C1 segment of cervical spinal cord (tissue), 14 donors: Measurements from ENCODE around the gene DOK1.

Experiments
- DNase-seq, 14 donors: peaks; one replicate each; lab custom pipeline; 2025; lab: John Stamatoyannopoulos, UW

DOK1 gene

DNA sequence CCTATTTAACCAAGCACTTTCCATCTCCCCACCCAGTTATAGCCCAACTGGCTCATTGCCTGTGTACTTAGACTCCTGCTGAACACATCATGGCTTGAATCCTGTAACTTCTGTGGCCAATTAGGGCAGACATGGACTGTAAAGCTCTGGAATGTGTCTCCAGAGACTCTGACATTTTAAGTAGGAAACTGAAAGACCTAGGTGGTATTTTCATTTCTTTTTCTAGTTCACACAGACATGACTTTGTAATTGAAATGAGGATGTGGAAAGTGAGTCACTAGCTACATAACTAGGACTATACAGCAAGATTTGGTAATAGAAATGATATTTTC is 12.2 kb downstream of the DOK1 start:
- DNase-seq: no peak

DNA sequence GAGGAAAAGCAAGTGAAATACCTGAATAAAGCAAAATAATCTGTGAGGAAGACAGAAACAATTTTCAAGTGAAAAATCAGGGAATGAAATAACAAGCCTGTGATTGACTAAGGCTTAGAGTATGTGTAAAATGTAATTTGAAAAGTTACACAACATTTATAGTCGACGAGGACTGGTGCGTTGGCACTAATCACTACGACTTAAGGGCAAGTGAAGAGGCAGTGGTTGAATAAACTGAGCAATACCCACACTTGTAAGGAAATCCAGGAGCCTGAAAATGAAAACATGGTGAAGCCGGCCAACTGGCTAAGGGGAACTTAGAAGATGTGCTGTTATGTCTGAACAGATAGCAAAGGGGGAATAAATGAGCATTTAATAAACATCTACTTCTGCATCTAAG is 13.4 kb downstream of the DOK1 start:
- DNase-seq: no peak

DNA sequence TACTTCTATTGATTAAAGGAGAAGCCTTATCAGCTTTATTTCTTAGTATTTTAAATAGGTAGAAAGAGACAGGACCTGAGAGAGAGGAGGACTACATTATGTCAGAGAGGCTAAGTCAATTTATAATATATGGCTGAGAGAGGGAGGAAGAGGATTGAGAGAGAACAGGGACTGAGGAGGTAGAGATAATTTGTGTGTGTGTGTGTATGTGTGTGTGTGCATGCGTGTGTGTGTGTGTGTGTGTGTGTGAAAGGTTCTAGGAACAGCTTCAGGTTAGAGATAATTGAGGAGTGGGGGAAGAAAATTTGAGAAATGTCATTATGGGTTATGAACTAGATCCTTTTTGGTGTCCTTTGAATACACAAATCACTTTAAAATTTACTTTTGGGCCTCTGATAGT is 15.2 kb downstream of the DOK1 start:
- no peak for DNase-seq

DNA sequence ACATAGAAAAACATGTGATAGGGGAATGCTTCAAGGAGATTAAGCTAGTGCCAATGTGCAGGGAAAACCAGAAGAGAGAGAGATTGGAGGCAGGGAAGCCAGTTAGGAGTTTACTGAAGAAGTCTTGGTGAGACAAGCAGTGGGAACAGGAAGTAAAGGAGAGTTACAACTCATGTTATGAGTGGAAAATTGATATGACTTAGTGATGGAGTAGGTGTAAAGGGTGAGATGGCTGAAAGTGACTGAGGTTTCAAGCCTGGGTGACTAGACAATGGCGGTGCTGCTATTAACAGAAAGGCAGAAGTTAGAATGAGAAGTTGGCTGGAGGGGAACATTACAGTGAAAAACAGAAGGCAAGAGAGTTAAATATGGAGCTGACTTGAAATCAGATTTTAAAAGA is 16.5 kb downstream of the DOK1 start:
- DNase-seq: no peak

DNA sequence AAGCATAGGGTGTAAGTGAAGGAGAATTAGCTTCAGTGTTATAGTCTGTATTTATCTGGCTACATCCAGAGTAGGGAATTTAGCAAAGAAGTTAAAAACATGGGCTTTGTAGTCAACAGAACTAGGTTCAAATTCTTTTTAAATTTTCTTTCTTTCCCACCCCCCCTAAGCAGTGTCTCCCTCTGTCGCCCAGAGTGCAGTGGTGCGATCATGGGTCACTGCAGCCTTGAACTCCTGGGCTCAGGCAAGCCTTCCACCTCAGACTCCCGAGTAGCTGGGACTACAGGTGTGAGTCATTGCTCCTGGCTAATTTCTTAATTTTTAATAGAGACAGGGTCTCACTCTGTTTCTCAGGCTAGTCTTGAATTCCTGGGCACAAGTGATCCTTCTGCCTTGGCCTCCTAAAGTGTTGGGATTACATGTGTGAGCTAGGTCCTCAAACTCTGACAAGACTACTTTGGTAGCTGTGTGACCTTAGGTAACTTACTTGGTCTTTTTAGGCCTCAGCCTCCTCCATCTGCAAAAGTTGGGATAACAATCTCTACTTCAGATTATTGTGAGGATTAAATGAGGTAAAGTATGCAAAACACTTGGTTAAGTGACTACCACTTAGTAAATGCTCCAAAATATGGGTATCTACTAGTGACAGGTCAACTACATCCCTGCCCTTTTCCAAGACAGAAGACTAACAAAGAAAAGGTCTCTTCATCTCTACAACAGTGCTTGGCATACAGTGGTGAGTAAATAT is 17.8 kb downstream of the DOK1 start:
- DNase-seq: no peak

DNA sequence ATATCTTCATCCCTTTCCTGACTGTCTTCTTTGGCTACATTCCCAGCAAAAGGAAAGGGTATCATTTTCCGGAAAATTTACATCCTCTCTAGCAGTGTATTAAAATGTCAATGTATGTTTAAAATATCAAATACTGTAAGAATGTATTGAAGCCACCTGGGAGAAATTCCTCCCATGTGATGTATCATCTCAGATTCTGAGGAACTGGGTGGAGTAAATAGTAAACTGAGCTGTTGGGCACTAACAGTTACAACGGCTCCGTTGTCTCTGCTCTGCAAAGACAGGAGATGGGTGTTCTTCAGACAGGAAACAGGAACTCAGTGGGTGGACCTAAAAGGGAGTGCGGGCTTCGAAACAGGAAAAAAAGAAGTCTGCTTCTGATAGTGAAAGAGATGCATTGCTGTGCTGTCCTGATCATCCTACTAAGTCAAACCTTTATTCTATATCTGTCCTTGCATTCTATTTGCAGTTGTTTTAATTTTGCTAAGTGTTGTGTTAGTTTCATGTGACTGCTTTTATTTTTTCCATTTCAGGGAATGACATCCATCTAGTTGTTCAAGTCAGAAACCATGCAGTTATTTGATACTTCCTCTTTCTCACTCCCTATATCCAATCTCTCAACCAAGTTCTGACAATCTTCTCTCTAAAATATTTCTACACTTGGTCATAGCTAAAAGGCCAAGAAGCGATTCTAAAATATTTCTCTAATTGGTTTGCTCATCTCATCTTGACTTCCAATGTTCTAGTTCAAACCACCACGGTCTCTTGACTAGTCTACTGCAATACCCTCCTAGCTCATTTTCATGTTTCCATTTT is 19.4 kb downstream of the DOK1 start:
- DNase-seq: peak in 1 of 14 donors; percentile 9

DNA sequence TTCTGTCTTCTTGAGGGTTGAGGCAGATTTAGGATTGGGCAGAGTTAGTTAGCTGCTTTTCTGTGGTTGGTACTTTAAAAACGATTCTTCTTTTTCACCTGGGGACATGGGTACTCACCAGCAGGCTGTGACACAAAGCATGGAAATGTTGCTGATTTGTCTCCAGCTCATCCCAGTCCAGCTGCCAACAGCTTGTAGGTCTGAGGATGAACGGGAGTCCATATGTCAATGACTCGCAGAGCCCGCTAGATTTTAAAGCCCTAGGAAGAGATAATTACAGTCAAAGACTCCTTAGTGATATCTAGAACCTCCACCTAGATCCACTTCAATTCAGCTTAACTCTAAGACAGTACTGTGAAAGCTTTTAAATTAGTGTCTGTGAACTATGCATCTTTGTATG is 20.8 kb downstream of the DOK1 start:
- no peak for DNase-seq

DNA sequence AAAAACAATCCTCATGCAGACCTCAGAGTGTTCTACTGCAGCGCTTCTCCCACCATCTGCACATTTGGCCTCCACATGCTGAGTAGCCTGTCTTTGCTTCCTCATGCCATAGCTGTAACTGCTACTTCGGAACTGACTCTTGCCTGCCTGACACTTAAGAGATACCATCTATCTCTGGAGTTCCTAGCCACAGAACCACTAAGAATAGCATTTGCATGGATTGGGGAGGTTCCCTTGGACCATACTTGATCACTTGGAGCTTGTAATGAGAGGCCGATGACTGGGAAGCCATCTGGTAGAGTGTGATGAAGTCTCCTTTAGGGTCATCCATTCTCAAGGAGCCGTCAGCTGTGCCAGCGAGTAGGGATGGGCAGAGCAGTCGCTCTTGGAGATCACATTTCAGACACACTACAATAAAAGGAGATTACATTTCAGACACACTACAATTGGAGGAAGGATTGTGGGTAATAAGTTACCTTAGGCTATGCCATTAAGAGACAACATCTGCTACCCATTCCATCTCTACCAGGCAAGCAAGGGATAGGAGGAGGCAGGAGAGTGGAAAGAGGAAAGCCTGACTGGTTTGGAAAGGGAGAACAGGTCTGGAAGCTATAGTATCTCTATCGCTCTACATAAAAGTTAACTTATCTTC is 21.8 kb downstream of the DOK1 start:
- no peak for DNase-seq

DNA sequence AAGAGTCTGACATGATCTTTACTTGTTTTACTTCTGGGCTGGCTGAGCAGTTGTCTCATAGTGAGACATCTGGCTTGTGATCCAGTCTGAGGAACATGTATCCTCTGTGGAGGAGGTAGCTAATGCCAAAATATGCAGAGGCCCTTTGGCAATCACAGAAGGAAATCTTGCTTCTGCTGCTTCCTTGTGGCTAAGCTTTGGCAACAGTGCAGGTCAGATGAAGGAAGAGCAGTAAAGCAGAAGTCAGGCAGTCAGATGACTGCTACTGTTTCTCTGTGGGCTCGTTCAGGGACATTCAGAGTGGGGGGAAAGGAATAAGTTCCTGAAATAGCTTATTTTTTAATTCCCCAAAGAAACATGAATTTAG is 22.3 kb downstream of the DOK1 start:
- DNase-seq: peak in 5 of 14 donors; percentile 9 to 52 (median 20)

DNA sequence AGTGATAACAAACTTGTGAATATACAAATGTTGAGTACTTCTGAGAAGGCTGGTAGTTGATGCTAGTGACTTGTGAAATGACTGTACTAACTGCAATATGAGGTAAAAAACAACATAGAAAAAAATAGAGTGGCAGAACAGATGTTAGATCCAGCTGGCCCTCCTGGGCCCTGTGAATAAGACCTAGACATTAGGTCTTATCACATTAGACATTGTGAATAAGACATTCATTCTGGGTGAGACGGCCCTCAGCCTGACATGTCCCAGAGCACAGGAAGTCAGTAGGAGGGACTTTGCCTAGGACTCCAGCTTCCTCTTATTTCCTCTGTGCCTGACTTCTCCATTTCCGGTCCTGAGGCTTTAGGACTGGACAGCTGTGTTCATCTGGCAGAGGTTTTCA is 22.9 kb downstream of the DOK1 start:
- DNase-seq: no peak

DNA sequence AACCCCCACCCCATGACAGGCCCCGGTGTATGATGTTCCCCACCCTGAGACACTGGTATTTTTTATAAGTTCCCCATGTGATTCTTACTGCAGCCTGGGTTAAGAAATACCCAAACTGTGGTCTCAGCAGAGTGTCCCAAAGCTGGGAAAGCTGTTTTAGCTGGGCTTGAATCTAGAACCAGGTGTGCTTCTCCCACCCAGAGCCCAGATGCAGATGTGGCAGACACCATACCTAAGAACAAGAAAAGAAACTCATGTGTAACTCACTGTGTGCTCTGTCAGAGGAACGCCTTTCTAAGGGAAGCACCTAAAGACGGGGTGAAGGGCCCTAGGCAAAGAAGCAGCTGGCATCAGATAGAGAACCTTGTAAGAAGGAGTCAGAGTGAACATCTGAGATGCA is 23.9 kb downstream of the DOK1 start:
- DNase-seq: no peak

DNA sequence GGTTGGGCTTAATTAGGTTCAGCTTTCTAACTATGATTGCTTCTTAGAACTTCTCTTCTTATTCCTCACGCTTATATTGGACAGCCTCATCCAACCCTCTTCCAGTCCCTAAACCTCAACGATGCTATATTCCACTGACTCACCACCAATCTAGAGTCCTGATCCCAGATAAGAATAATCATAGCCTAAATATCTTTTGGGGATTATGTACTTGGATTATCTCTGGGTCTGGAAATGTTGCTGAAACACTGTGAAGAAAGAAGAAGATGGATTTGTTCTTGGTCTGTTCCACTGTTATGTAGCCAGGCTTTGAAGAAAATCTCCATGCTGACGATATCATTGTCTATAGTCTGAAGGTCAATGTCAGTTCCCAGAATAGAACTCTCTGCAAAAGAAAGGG is 26.9 kb downstream of the DOK1 start:
- no peak for DNase-seq

DNA sequence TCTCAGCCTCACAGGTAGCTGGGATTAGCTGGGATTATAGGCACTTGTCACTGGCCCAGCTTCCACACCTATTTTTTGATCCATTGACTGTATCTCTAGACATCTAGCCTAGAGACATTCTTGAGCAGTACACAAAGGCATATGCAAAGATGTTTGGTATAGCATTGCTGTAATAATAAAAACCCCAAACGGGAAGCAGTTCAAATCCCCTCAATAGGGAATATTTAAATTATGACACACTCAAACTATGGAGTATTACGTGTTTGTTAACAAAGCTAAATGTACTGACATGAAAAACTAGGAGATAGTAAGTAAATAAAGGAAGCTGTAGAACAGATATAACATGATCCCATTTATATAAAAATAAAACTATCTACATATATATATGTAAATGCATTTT is 27.7 kb downstream of the DOK1 start:
- no peak for DNase-seq

DNA sequence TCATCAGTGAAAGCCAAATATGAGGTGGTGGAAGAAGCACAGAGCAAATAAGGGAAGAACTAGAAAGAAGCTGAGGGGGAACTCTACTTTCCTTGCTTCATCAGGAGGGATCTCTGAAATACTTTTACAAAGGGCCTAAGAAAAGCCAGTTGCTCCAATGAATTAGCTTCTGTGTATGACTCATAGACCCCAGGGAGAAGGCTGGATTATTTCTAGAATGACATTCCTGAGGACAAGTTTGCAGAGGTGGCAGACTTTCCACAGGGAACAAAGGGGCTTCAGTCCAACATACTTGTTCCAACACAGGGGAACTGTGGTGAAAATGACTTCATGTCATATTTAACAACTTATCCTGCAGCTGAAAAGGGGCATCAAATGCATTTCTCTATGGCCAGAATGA is 29.0 kb downstream of the DOK1 start:
- DNase-seq: no peak

DNA sequence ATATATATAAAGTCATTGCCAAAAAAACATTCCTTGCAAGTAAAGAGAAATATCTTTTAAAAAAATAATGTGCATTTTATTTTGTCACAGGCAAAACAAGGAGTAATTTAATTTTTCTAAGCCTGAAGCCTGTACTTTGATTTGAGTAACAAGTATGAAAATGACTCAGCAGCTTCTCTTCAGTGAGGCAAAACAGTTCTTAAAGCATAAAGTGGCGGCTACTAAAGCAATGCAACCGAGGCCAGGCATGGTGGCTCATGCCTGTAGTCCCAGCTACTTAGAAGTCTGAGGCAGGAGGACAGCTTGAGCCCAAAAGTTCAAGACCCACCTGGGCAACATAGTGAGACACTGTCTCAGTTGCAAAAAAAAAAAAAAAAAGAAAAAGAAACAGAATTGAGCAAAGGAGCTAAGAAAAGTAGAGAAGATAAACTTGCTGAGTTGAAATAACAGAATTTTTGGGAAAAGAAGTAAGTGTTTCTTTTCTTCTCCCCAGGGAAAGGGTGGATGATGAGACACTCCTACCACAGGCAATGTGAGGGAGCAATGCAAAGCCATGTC is 29.6 kb downstream of the DOK1 start:
- DNase-seq: no peak

DNA sequence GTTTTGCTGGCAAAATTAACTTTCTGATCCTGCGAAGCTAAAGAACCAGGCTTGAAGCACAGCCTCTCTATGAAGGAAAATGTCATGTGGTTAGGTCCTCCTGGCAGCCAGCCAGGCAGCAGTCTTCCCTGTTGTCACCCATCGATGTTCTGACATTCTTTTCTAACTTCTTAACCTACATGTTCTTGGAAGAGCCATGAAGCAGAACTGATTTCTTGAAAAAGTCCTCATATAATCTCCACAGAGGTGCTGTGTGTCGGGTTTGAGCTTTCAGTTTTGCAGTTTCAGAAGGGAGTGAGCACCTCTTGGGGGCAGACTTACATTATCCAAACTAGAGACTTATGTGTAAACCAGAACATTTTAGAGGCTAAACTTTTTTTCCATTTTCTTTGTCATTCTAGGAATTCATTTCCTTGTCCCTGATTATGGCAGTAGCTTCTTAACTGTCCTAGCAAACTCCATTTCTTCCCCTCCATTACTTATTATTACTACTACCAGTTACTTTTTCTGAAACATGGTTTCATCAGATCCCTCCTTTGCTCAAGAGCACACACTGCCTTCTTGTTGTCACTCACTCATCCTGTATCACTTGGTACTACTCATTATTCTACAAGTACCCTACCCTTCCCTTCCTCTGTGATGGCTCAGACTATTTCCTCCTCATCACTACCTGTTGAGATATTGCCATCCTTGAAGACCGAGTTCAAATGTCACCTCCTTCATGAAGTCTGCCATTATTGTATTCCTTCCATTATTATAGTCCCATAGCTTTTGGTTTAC is 31.1 kb downstream of the DOK1 start:
- peak in 2 of 14 donors; percentile 7 to 14 for DNase-seq

DNA sequence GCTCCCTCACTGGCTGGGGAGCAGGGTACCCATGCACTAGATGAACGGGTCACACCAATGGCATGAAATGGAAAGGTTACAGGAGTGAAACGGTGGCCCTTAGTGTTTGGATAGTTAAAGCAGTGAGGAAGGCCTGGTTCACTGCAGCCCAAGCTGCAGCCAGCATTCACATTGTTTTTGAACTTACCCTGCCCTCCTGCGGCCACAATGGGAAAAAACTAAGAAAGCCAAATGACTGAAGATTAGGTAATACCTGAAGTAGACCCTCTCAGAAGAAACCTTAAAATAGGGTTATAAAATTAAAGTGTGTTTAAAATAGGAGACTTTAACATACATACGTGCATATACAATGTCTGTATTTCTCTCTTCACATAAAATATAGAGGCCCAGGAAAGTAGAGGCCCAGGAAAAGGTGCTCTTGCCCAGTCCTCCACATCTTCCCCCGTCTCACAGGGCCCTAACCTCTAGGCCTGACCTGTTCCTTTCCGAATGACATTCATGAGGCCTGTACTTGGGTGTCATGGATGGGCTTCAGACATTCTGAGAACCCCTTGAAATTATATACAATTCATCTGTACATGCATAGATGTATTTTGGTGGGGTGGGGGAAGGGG is 33.3 kb downstream of the DOK1 start:
- peak in 10 of 14 donors; percentile 1 to 51 (median 19) for DNase-seq

DNA sequence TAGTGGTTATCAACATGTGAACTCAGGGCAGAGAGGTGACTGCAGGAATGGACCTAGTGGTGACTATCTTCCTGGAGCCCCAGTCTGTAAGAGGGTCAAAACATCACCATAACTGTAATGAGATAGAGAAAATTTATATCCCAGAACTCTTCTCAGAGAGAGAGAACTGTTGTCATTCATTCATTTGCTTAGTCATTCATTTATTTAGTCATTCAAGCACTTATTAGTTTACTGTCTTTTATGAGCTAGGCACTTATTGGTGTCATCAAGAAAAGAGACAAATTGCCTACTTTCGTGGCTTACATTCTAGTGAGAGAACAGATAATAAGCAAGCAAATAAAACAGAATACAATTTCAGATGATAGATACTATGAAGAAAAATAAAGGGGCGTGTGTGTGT is 34.1 kb downstream of the DOK1 start:
- no peak for DNase-seq

DNA sequence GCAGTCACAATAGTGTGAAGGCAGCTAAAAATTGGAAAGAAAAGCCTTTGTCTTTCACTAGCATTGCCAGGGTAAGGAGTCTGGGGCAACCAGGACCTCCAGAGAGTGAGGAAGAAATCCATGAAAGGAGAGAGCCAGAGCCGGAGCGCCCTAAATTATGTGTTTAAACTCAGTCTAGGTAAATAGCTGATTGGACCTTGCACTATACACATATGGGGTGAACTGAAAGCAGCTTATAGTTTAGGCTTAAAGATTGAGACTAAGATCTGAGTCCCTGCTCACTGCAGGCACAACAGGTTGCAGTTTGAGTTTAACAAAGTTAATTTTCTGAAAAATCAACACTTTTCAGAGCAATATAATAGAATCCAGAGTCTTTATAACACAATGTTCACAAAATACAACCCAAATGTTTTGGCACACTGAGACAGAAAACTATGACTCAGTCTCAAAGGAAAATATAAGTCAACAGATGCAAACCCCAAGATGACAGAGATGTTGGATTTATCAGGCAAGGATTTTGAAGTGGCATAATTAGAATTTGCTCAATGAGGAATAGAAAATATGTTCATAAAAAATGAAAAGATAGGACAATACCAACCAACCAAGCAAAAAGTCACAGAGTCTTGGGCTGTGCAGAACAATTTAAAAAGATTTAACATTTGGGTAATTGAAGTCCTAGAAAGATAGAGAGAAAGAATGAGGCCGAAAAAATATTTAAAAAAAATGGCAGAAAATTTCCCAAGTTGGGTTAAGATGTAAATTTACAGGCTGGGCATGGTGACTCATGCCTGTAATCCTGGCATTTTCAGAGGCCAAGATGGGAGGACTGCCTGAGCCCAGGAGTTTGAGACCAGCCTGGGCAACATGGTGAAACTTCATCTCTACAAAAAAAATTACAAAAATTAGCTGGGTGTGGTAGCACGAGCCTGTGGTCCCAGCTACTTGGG is 39.6 kb downstream of the DOK1 start:
- no peak for DNase-seq

DNA sequence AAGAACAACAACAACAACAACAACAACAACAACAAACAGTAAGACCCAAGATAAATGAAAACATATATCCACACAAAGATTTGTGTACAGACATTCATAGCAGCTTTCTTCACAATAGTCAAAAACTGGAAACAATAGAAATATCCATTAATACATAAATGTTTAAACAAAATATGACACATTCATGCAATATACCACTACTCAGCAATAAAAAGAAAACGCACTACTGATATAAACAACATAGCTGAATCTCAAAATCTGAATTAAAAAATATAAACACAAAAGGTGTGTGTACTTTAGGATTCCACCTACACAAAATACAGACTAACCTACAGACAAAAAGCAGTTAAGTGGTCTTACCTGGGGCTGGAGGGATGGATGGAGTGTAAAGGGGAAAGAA is 42.1 kb downstream of the DOK1 start:
- no peak for DNase-seq
